HepG2 (cell line): ENCODE data around the gene LSM3. TPM values are rescaled to one million over a fixed set of nuclear protein-coding genes. Genes with fewer than 3 reads are reported as not detected.

Experiments
- GATAD2A ChIP-seq: IDR thresholded peaks from 2 replicates; pipeline ENCODE4 v1.6.1; 2016
- GLMP ChIP-seq: sonication (generic); formaldehyde crosslinking; IDR thresholded peaks from 2 replicates; pipeline ENCODE4 v1.9.0; 2021; ENCODE audit warnings: missing genetic modification reagents, mild to moderate bottlenecking, borderline replicate concordance
- GMEB1 ChIP-seq: sonication (generic); formaldehyde crosslinking; IDR thresholded peaks from 2 replicates; pipeline ENCODE4 v1.5.1; 2020; ENCODE audit warnings: missing genetic modification reagents, mild to moderate bottlenecking, borderline replicate concordance
- HDAC1 ChIP-seq: sonication (generic); formaldehyde crosslinking; IDR thresholded peaks from 2 replicates; pipeline ENCODE4 v1.5.1; 2020; ENCODE audit warnings: mild to moderate bottlenecking, missing genetic modification reagents
- HDAC2 ChIP-seq: sonication (generic); formaldehyde crosslinking; IDR thresholded peaks from 2 replicates; pipeline ENCODE4 v1.4.0; 2020; ENCODE audit warnings: missing genetic modification reagents
- HMGXB4 ChIP-seq, 2 experiments: sonication (generic) in 1 of 2; formaldehyde crosslinking in 1 of 2; IDR thresholded peaks; 2 replicates each; pipeline versions ENCODE4 v1.4.0 to v1.6.1; 2018 to 2020; ENCODE audit warnings: missing genetic modification reagents in 2 of 2, borderline replicate concordance in 1 of 2, low read depth in 1 of 2, mild to moderate bottlenecking in 1 of 2, missing biosample characterization in 1 of 2
- HNF4A ChIP-seq: sonication (generic); formaldehyde crosslinking; IDR thresholded peaks from 2 replicates; pipeline ENCODE4 v1.4.0; 2020; ENCODE audit warnings: missing genetic modification reagents
- HNRNPLL ChIP-seq: fragments of 200-400 bp; formaldehyde crosslinking; IDR thresholded peaks from 2 replicates; pipeline ENCODE4 v1.6.1; 2017; ENCODE audit warnings: mild to moderate bottlenecking, low read depth, low read length; ENCODE audit not compliant: poor library complexity, severe bottlenecking
- LCORL ChIP-seq, 2 experiments: fragments of 450-650 bp in 1 of 2; sonication (generic) in 1 of 2; formaldehyde crosslinking in 1 of 2; IDR thresholded peaks; 2 replicates each; pipeline versions ENCODE4 v1.5.0 to v1.6.1; 2017 to 2020; ENCODE audit warnings: antibody characterized with exemption in 1 of 2, missing genetic modification reagents in 1 of 2
- MED1 ChIP-seq: sonication (generic); formaldehyde crosslinking; IDR thresholded peaks from 2 replicates; pipeline ENCODE4 v1.4.0; 2020; ENCODE audit warnings: missing genetic modification reagents
- NFATC3 ChIP-seq: sonication (generic); formaldehyde crosslinking; IDR thresholded peaks from 2 replicates; pipeline ENCODE4 v1.5.1; 2020; ENCODE audit warnings: mild to moderate bottlenecking, missing genetic modification reagents
- NR2F6 ChIP-seq, 2 experiments: IDR thresholded peaks; 2 replicates each; pipeline ENCODE4 v1.6.1; 2016; ENCODE audit warnings: antibody characterized with exemption in 1 of 2, mild to moderate bottlenecking in 1 of 2
- SAP130 ChIP-seq: IDR thresholded peaks from 2 replicates; pipeline ENCODE4 v1.6.1; 2016; ENCODE audit warnings: low read depth
- SKI ChIP-seq: fragments of 450-650 bp; IDR thresholded peaks from one replicate; pipeline ENCODE4 v1.6.1; 2018; ENCODE audit warnings: mild to moderate bottlenecking; ENCODE audit not compliant: partially characterized antibody
- SKIL ChIP-seq: sonication (generic); formaldehyde crosslinking; IDR thresholded peaks from 2 replicates; pipeline ENCODE4 v1.8.0; 2022; ENCODE audit warnings: missing genetic modification reagents, mild to moderate bottlenecking, moderate library complexity, borderline replicate concordance
- TEAD3 ChIP-seq: optimal IDR thresholded peaks from 2 replicates; pipeline ENCODE3; 2016; ENCODE audit warnings: borderline replicate concordance
- TFAP4 ChIP-seq: sonication (generic); IDR thresholded peaks from 2 replicates; pipeline ENCODE4 v1.6.1; 2016; ENCODE audit warnings: low read depth, borderline replicate concordance
- ZBTB20 ChIP-seq: sonication (generic); formaldehyde crosslinking; IDR thresholded peaks from 2 replicates; pipeline ENCODE4 v1.8.1; 2023; ENCODE audit warnings: missing genetic modification reagents, low read depth, mild to moderate bottlenecking, borderline replicate concordance
- ZNF350 ChIP-seq: sonication (generic); formaldehyde crosslinking; IDR thresholded peaks from 2 replicates; pipeline ENCODE4 v1.4.0; 2020; ENCODE audit warnings: mild to moderate bottlenecking, low read depth, missing genetic modification reagents, borderline replicate concordance
- ZNF563 ChIP-seq: sonication (generic); formaldehyde crosslinking; IDR thresholded peaks from 2 replicates; pipeline ENCODE4 v1.8.0; 2022; ENCODE audit warnings: mild to moderate bottlenecking, moderate library complexity, missing genetic modification reagents
- ZNF816 ChIP-seq: sonication (generic); formaldehyde crosslinking; IDR thresholded peaks from 2 replicates; pipeline ENCODE4 v1.8.0; 2022; ENCODE audit warnings: missing genetic modification reagents, mild to moderate bottlenecking, borderline replicate concordance
- polyA plus RNA-seq, 8 experiments: library from polyadenylated mRNA; depleted of rRNA in 3 of 8; stranded (reverse) in 7 of 8; unstranded in 1 of 8; fragments of >200 nt; fragmentation: Illumina TruSeq in 4 of 8; extraction: Trizol in 4 of 8; gene quantifications; 2 replicates each; pipeline versions ENCODE4 v1.2.1 to v1.2.3, GENCODE V29; 2011 to 2016; ENCODE audit warnings: low read depth in 4 of 8, missing spikeins in 1 of 8, mixed read lengths in 1 of 8; ENCODE audit not compliant: insufficient read depth in 1 of 8
- total RNA-seq, 5 experiments: library from RNA; depleted of rRNA; stranded (reverse); fragments of >200 nt; fragmentation: Illumina TruSeq; extraction: Trizol; gene quantifications; 2 replicates each; pipeline ENCODE4 v1.2.3, GENCODE V29; 2016; ENCODE audit warnings: low read depth in 1 of 5

The LSM3 gene
- total and polyA plus RNA-seq, 2 of the 13 experiments (the other 11 are each of a cell fraction or from before 2014, with no cell fraction given): 5.1 to 19.4 TPM

GRCh38 chr3:14201940-14202684, 23.5 kb downstream of the LSM3 start (continued):
- TF ChIP-seq HDAC2 (CRISPR knock-in tag) (peak; percentile 56; the same call in 1 of the 2 replicates), HNF4A (CRISPR knock-in tag) (peak; percentile 66), ZNF563 (peak; percentile 95), LCORL (IDR thresholded peaks at IDR 0.05) (no peak), LCORL (CRISPR knock-in tag; IDR thresholded peaks at IDR 0.05) (peak; percentile 57), GATAD2A (CRISPR knock-in tag) (0 out of 2 replicates have a peak, but pooled peaks have one; percentile 40), HMGXB4 (CRISPR knock-in tag; IDR thresholded peaks at IDR 0.05; ENCODE audit: borderline replicate concordance in 1 of 2, low read depth in 1 of 2) (no peak; a peak in 1 of 4 replicates), MED1 (CRISPR knock-in tag) (peak; percentile 29; the same call in 1 of the 2 replicates), ZBTB20 (peak; percentile 39; the same call in 1 of the 2 replicates), GLMP (CRISPR knock-in tag) (no peak), HDAC1 (CRISPR knock-in tag) (peak; percentile 74), NFATC3 (CRISPR knock-in tag) (no peak), SAP130 (CRISPR knock-in tag) (peak; percentile 44), ZNF350 (CRISPR knock-in tag) (0 out of 2 replicates have a peak, but pooled peaks have one; percentile 32), TFAP4 (peak; percentile 17; the same call in 1 of the 2 replicates), SKIL (CRISPR knock-in tag) (peak; percentile 44; the same call in 1 of the 2 replicates), ZNF816 (no peak), HNRNPLL (no peak), NR2F6 (IDR thresholded peaks at IDR 0.05) (peak; percentile 74), NR2F6 (CRISPR knock-in tag; IDR thresholded peaks at IDR 0.05) (peak; percentile 76; the same call in 1 of the 2 replicates), TEAD3 (CRISPR knock-in tag) (peak; percentile 38), GMEB1 (CRISPR knock-in tag) (peak; percentile 44; the same call in 1 of the 2 replicates), SKI (peak; percentile 65)
